GM11168 (cell line): ENCODE measurements around the gene FURIN.
"Not testable (repeated sequence)": the region's sequence is repeated elsewhere in the genome, so short reads cannot be mapped to it uniquely, and the experiment has no call there.

Source experiments
- in situ Hi-C: fragments of 300-500 bp; cut with MboI; formaldehyde crosslinking; loops from one replicate; pipeline ENCODE4 v1.12.0; 2022; ENCODE audit warnings: low sequenced_read_pairs; ENCODE audit not compliant: unreplicated experiment

The FURIN gene

GRCh38 chr15:90868261-90868689 is at the start of gene FURIN:
TSS of gene FURIN (plus strand) at chr15:90868588. CDS start at chr15:90875741, 7,153 bp downstream.
- in situ Hi-C loops = no loop called here

- in situ Hi-C loops = no loop called here
Measured at GRCh38 chr15:90819390-90819789, 49.0 kb upstream of the FURIN start.

GRCh38 chr15:90819850-90820249 is 48.5 kb upstream of the FURIN start:
- in situ Hi-C loops = no loop called here

GRCh38 chr15:90820481-90820880 is 47.9 kb upstream of the FURIN start:
- in situ Hi-C loops = no loop called here

- in situ Hi-C loops = no loop called here
Measured at GRCh38 chr15:90822204-90822955, 46.0 kb upstream of the FURIN start.

GRCh38 chr15:90823455-90823974 is 44.9 kb upstream of the FURIN start:
- in situ Hi-C loops = no loop called here

- in situ Hi-C loops = not testable (repeated sequence)
Measured at GRCh38 chr15:90825115-90825899, 43.1 kb upstream of the FURIN start.

GRCh38 chr15:90826206-90826885 is 42.0 kb upstream of the FURIN start:
- in situ Hi-C loops = not testable (repeated sequence)

GRCh38 chr15:90826886-90827435 is 41.4 kb upstream of the FURIN start:
- in situ Hi-C loops = no loop called here

- in situ Hi-C loops = no loop called here
Measured at GRCh38 chr15:90828111-90828510, 40.3 kb upstream of the FURIN start.

- in situ Hi-C loops = no loop called here
Measured at GRCh38 chr15:90829126-90829525, 39.3 kb upstream of the FURIN start.

- in situ Hi-C loops = no loop called here
Measured at GRCh38 chr15:90829942-90830440, 38.4 kb upstream of the FURIN start.

GRCh38 chr15:90834626-90835025 is 33.8 kb upstream of the FURIN start:
- in situ Hi-C loops = no loop called here

- in situ Hi-C loops = no loop called here
Measured at GRCh38 chr15:90836296-90836871, 32.0 kb upstream of the FURIN start.

- in situ Hi-C loops = no loop called here
Measured at GRCh38 chr15:90837094-90837493, 31.3 kb upstream of the FURIN start.

GRCh38 chr15:90838139-90838538 is 30.2 kb upstream of the FURIN start:
- in situ Hi-C loops = no loop called here

GRCh38 chr15:90838544-90838943 is 29.8 kb upstream of the FURIN start:
- in situ Hi-C loops = no loop called here

- in situ Hi-C loops = no loop called here
Measured at GRCh38 chr15:90839187-90840071, 29.0 kb upstream of the FURIN start.
